HEK293 (cell line): ENCODE data around the gene ZNF688.
"Not testable (repeated sequence)": the region's sequence is repeated elsewhere in the genome, so short reads cannot be mapped to it uniquely, and the experiment has no call there.

Experiments used
- CTCF ChIA-PET: fragments of 350-600 bp; formaldehyde crosslinking; extraction: SDS; loops from one replicate; lab custom pipeline; 2021; ENCODE audit warnings: antibody characterized with exemption; lab: Yijun Ruan, JAX
- POLR2A ChIA-PET: fragments of 300-600 bp; formaldehyde crosslinking; extraction: SDS; loops from one replicate; lab custom pipeline; 2020; ENCODE audit warnings: antibody characterized with exemption, inconsistent platforms; lab: Yijun Ruan, JAX
- H3K27ac ChIP-seq: fragments of 200-500 bp; sonication (Bioruptor generic); 2 replicates; pipeline ENCODE4 v1.5.1; 2014; ENCODE audit warnings: low read depth, low read length, control low read depth, inconsistent platforms; ENCODE audit errors: extremely low read depth
- H3K36me3 ChIP-seq, 2 experiments: fragments of 200-500 bp in 1 of 2; sonication (Bioruptor generic) in 1 of 2; 1 replicate in 1 of 2; 2 replicates in 1 of 2; pipeline ENCODE4 v1.5.1; 2014 to 2017; ENCODE audit warnings: inconsistent platforms in 2 of 2, low read length in 2 of 2; ENCODE audit not compliant: control insufficient read depth in 2 of 2, insufficient read depth in 1 of 2
- H3K4me1 ChIP-seq: fragments of 200-500 bp; sonication (Bioruptor generic); 2 replicates; pipeline ENCODE4 v1.5.1; 2014; ENCODE audit warnings: mild to moderate bottlenecking, low read length, inconsistent platforms; ENCODE audit not compliant: control insufficient read depth, insufficient read depth
- H3K4me3 ChIP-seq: 2 replicates; pipeline ENCODE4 v1.5.1; 2011; ENCODE audit warnings: low read depth, mild to moderate bottlenecking, control low read depth, low read length, moderate library complexity
- H3K9me3 ChIP-seq: fragments of 200-500 bp; sonication (Bioruptor generic); 2 replicates; pipeline ENCODE4 v1.5.1; 2014; ENCODE audit warnings: low read depth, low read length, inconsistent platforms; ENCODE audit not compliant: control insufficient read depth, insufficient read depth
- GLI2 ChIP-seq: fragments of 450-650 bp; formaldehyde crosslinking; IDR thresholded peaks from 2 replicates; pipeline ENCODE4; 2017; ENCODE audit warnings: missing biosample characterization, missing genetic modification characterization, low read depth, borderline replicate concordance
- REST ChIP-seq: fragments of 450-650 bp; formaldehyde crosslinking; IDR thresholded peaks from 2 replicates; pipeline ENCODE4 v1.5.1; 2016; ENCODE audit warnings: missing biosample characterization, missing genetic modification characterization
- ZBTB1 ChIP-seq: fragments of 450-650 bp; formaldehyde crosslinking; IDR thresholded peaks from 2 replicates; pipeline ENCODE4 v1.5.1; 2016; ENCODE audit warnings: missing biosample characterization, missing genetic modification characterization
- ZBTB8A ChIP-seq: fragments of 450-650 bp; formaldehyde crosslinking; IDR thresholded peaks from 2 replicates; pipeline ENCODE4 v1.5.1; 2016; ENCODE audit warnings: missing biosample characterization, missing genetic modification characterization
- ZNF146 ChIP-seq: fragments of 450-650 bp; formaldehyde crosslinking; IDR thresholded peaks from 2 replicates; pipeline ENCODE4 v1.5.1; 2016; ENCODE audit warnings: missing biosample characterization, missing genetic modification characterization
- ZNF18 ChIP-seq: fragments of 450-650 bp; formaldehyde crosslinking; IDR thresholded peaks from 2 replicates; pipeline ENCODE4 v1.5.1; 2016; ENCODE audit warnings: missing biosample characterization, missing genetic modification characterization
- ZNF19 ChIP-seq: fragments of 450-650 bp; formaldehyde crosslinking; IDR thresholded peaks from 2 replicates; pipeline ENCODE4; 2016; ENCODE audit warnings: missing biosample characterization, missing genetic modification characterization, low read depth
- ZNF354C ChIP-seq: fragments of 450-650 bp; formaldehyde crosslinking; IDR thresholded peaks from 2 replicates; pipeline ENCODE4 v1.5.1; 2016; ENCODE audit warnings: missing biosample characterization, missing genetic modification characterization, low read depth, borderline replicate concordance
- ZNF426 ChIP-seq: fragments of 450-650 bp; formaldehyde crosslinking; IDR thresholded peaks from 2 replicates; pipeline ENCODE4 v1.5.1; 2017; ENCODE audit warnings: missing biosample characterization, missing genetic modification characterization, mild to moderate bottlenecking, inconsistent platforms, moderate library complexity
- ZNF433 ChIP-seq: fragments of 450-650 bp; formaldehyde crosslinking; IDR thresholded peaks from 2 replicates; pipeline ENCODE4 v1.5.1; 2016; ENCODE audit warnings: missing biosample characterization, missing genetic modification characterization, low read depth
- ZNF501 ChIP-seq: fragments of 450-650 bp; formaldehyde crosslinking; IDR thresholded peaks from 2 replicates; pipeline ENCODE4 v1.5.1; 2016; ENCODE audit warnings: missing biosample characterization, missing genetic modification characterization
- ZNF510 ChIP-seq: fragments of 450-650 bp; formaldehyde crosslinking; IDR thresholded peaks from 2 replicates; pipeline ENCODE4 v1.5.1; 2018; ENCODE audit warnings: mild to moderate bottlenecking, missing genetic modification characterization, missing biosample characterization; ENCODE audit not compliant: insufficient replicate concordance
- ZNF514 ChIP-seq: fragments of 450-650 bp; formaldehyde crosslinking; IDR thresholded peaks from 2 replicates; pipeline ENCODE4 v1.5.1; 2016; ENCODE audit warnings: missing biosample characterization, missing genetic modification characterization
- ZNF518A ChIP-seq: fragments of 450-650 bp; formaldehyde crosslinking; conservative IDR thresholded peaks from 2 replicates; pipeline ENCODE4 v1.5.1; 2016; ENCODE audit warnings: low read depth, missing biosample characterization, missing genetic modification characterization
- ZNF558 ChIP-seq: fragments of 450-650 bp; formaldehyde crosslinking; IDR thresholded peaks from 2 replicates; pipeline ENCODE4 v1.5.1; 2016; ENCODE audit warnings: missing biosample characterization, missing genetic modification characterization
- ZNF623 ChIP-seq: fragments of 450-650 bp; formaldehyde crosslinking; IDR thresholded peaks from 2 replicates; pipeline ENCODE4 v1.5.1; 2016; ENCODE audit warnings: missing biosample characterization, missing genetic modification characterization
- ZNF654 ChIP-seq: fragments of 450-650 bp; formaldehyde crosslinking; IDR thresholded peaks from 2 replicates; pipeline ENCODE4 v1.5.1; 2016; ENCODE audit warnings: low read depth, missing biosample characterization, missing genetic modification characterization
- TF ChIP-seq, protein P1 (sequence below): fragments of 450-650 bp; formaldehyde crosslinking; IDR thresholded peaks from 2 replicates; pipeline ENCODE4 v1.5.1; 2017; ENCODE audit warnings: missing biosample characterization, missing genetic modification characterization
- TF ChIP-seq, protein P2 (sequence below): fragments of 450-650 bp; formaldehyde crosslinking; conservative IDR thresholded peaks from 2 replicates; pipeline ENCODE4 v1.5.1; 2016; ENCODE audit warnings: low read depth, missing biosample characterization, missing genetic modification characterization
- TF ChIP-seq, protein P3 (sequence below): fragments of 450-650 bp; formaldehyde crosslinking; IDR thresholded peaks from 2 replicates; pipeline ENCODE4 v1.5.1; 2016; ENCODE audit warnings: missing biosample characterization, missing genetic modification characterization

ZNF688 gene

DNA sequence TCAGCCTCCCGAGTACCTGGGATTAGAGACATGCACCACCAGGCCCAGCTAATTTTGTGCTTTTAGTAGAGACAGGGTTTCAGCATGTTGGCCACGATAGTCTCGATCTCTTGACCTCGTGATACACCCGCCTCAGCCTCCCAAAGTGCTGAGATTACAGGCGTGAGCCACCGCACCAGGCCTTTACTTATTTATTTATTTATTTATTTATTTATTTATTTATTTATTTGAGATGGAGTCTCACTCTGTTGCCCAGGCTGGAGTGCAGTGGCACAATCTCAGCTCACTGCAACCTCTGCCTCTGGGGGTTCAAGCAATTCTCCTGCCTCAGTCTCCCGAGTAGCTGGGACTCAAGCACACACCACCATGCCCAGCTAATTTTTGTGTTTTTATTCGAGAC lies 19.4 kb upstream of the ZNF688 start:
- H3K4me1 ChIP-seq, H3K27ac ChIP-seq, H3K9me3 ChIP-seq, H3K4me3 ChIP-seq, H3K36me3 ChIP-seq: not testable (repeated sequence)
- ChIA-PET POLR2A (interaction anchor here (0.7 to 1.1 kb wide), 2 partner anchors 19 to 497 kb away, joined by 3 to 4 read pairs; no protein-coding TSS in a partner anchor), CTCF (interaction anchor here (0.9 kb wide), 1 partner anchor 141 kb away, joined by 3 read pairs; no protein-coding TSS in a partner anchor)
- TF ChIP-seq ZNF433 (tag by site-specific recombination), result peak; percentile 88
- TF ChIP-seq ZNF18 (tag by site-specific recombination), result 0 out of 2 replicates have a peak, but pooled peaks have one; percentile 47
- TF ChIP-seq REST, result peak; percentile 77
- TF ChIP-seq ZNF558 (tag by site-specific recombination), result peak; percentile 87
- peak; percentile 81 for TF ChIP-seq ZNF623 (tag by site-specific recombination)
- peak; percentile 84; the same call in 1 of the 2 replicates for TF ChIP-seq ZBTB1 (tag by site-specific recombination)
- peak; percentile 93 for TF ChIP-seq ZNF426 (tag by site-specific recombination)
- TF ChIP-seq ZNF518A (tag by site-specific recombination), result peak; percentile 92
- TF ChIP-seq, protein P1, sequence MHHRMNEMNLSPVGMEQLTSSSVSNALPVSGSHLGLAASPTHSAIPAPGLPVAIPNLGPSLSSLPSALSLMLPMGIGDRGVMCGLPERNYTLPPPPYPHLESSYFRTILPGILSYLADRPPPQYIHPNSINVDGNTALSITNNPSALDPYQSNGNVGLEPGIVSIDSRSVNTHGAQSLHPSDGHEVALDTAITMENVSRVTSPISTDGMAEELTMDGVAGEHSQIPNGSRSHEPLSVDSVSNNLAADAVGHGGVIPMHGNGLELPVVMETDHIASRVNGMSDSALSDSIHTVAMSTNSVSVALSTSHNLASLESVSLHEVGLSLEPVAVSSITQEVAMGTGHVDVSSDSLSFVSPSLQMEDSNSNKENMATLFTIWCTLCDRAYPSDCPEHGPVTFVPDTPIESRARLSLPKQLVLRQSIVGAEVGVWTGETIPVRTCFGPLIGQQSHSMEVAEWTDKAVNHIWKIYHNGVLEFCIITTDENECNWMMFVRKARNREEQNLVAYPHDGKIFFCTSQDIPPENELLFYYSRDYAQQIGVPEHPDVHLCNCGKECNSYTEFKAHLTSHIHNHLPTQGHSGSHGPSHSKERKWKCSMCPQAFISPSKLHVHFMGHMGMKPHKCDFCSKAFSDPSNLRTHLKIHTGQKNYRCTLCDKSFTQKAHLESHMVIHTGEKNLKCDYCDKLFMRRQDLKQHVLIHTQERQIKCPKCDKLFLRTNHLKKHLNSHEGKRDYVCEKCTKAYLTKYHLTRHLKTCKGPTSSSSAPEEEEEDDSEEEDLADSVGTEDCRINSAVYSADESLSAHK (tag by site-specific recombination), result peak; percentile 38; the same call in 1 of the 2 replicates
- peak; percentile 19; the same call in 1 of the 2 replicates for TF ChIP-seq ZNF146 (tag by site-specific recombination)
- TF ChIP-seq ZBTB8A (tag by site-specific recombination), result peak; percentile 80
- peak; percentile 75; the same call in 1 of the 2 replicates for TF ChIP-seq ZNF19 (tag by site-specific recombination)
- peak; percentile 38 for TF ChIP-seq ZNF654
- peak; percentile 82 for TF ChIP-seq ZNF510 (tag by site-specific recombination)
- 0 out of 2 replicates have a peak, but pooled peaks have one; percentile 36 for TF ChIP-seq ZNF354C
- TF ChIP-seq, protein P2, sequence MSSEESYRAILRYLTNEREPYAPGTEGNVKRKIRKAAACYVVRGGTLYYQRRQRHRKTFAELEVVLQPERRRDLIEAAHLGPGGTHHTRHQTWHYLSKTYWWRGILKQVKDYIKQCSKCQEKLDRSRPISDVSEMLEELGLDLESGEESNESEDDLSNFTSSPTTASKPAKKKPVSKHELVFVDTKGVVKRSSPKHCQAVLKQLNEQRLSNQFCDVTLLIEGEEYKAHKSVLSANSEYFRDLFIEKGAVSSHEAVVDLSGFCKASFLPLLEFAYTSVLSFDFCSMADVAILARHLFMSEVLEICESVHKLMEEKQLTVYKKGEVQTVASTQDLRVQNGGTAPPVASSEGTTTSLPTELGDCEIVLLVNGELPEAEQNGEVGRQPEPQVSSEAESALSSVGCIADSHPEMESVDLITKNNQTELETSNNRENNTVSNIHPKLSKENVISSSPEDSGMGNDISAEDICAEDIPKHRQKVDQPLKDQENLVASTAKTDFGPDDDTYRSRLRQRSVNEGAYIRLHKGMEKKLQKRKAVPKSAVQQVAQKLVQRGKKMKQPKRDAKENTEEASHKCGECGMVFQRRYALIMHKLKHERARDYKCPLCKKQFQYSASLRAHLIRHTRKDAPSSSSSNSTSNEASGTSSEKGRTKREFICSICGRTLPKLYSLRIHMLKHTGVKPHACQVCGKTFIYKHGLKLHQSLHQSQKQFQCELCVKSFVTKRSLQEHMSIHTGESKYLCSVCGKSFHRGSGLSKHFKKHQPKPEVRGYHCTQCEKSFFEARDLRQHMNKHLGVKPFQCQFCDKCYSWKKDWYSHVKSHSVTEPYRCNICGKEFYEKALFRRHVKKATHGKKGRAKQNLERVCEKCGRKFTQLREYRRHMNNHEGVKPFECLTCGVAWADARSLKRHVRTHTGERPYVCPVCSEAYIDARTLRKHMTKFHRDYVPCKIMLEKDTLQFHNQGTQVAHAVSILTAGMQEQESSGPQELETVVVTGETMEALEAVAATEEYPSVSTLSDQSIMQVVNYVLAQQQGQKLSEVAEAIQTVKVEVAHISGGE (tag by site-specific recombination), result peak; percentile 81
- TF ChIP-seq, protein P3, sequence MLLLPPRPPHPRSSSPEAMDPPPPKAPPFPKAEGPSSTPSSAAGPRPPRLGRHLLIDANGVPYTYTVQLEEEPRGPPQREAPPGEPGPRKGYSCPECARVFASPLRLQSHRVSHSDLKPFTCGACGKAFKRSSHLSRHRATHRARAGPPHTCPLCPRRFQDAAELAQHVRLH, result peak; percentile 70
- peak; percentile 35; the same call in 1 of the 2 replicates for TF ChIP-seq ZNF501 (tag by site-specific recombination)
- peak; percentile 58; the same call in 1 of the 2 replicates for TF ChIP-seq ZNF514
- peak; percentile 73; the same call in 1 of the 2 replicates for TF ChIP-seq GLI2 (tag by site-specific recombination)
